Measurements from ENCODE around the gene PGR. TPM values are rescaled to one million over a fixed set of nuclear protein-coding genes. Genes with fewer than 3 reads are reported as not detected.

Gene PGR
- total RNA-seq, 1 experiment from 2014 or later: not detected

GRCh38 chr11:101063706-101064105 is 65.9 kb downstream of the PGR start:
- H3K9me3 ChIP-seq (ENCODE audit: insufficient read depth, low read depth): no peaks in the 10 kb centered on the region
- H3K27me3 ChIP-seq (ENCODE audit: insufficient read depth, low read depth): no peaks in the 10 kb centered on the region
- ChIA-PET CTCF (no interaction called here), POLR2A (ENCODE audit: unreplicated experiment) (no interaction called here)
- no peaks in the 10 kb centered on the region for H4K20me1 ChIP-seq (ENCODE audit: insufficient read depth)
- intact Hi-C loops (cut with micrococcal nuclease; ENCODE audit: unreplicated experiment): no loop called here
- no peak overlapping the region for H2AFZ ChIP-seq
- no peak overlapping the region for H3K27ac ChIP-seq
- H3K9me2 ChIP-seq (ENCODE audit: insufficient read depth): no peaks in the 10 kb centered on the region
- no peak for DNase-seq
- H3K4me1 ChIP-seq (replicated peaks; ENCODE audit: insufficient read depth): no peaks in the 10 kb centered on the region
- H3F3A ChIP-seq (ENCODE audit: insufficient read depth, low read depth): no peaks in the 10 kb centered on the region
- H3K79me2 ChIP-seq (ENCODE audit: low read depth): no peaks in the 10 kb centered on the region
- no peaks in the 10 kb centered on the region for H3K36me3 ChIP-seq (ENCODE audit: low read depth)
- BruUV-seq (replicated peaks): no TSS peak
- H3K4me2 ChIP-seq: no peak overlapping the region
- TF ChIP-seq EZH2 (IDR thresholded peaks at IDR 0.05; ENCODE audit: low read depth): no peak
- H3K4me3 ChIP-seq: no peak overlapping the region

GRCh38 chr11:101061606-101062005 is 68.0 kb downstream of the PGR start:
- intact Hi-C loops (cut with micrococcal nuclease; ENCODE audit: unreplicated experiment): no loop called here
- Histone ChIP-seq H3K9me2 (ENCODE audit: insufficient read depth) (no peaks in the 10 kb centered on the region), H3K4me2 (no peak overlapping the region), H3K27me3 (ENCODE audit: insufficient read depth, low read depth) (no peaks in the 10 kb centered on the region), H3K79me2 (ENCODE audit: low read depth) (no peaks in the 10 kb centered on the region), H3K4me3 (no peak overlapping the region), H2AFZ (no peak overlapping the region), H3K27ac (no peak overlapping the region), H4K20me1 (ENCODE audit: insufficient read depth) (no peaks in the 10 kb centered on the region), H3K9me3 (ENCODE audit: insufficient read depth, low read depth) (no peaks in the 10 kb centered on the region), H3K4me1 (replicated peaks; ENCODE audit: insufficient read depth) (no peaks in the 10 kb centered on the region), H3F3A (ENCODE audit: insufficient read depth, low read depth) (no peaks in the 10 kb centered on the region), H3K36me3 (ENCODE audit: low read depth) (no peaks in the 10 kb centered on the region)
- ChIA-PET POLR2A (ENCODE audit: unreplicated experiment) (no interaction called here), CTCF (no interaction called here)
- BruUV-seq (replicated peaks): no TSS peak
- TF ChIP-seq CTCF (conservative IDR thresholded peaks at IDR 0.05) (no peak), EZH2 (IDR thresholded peaks at IDR 0.05; ENCODE audit: low read depth) (no peak)
- DNase-seq: no peak

GRCh38 chr11:101059331-101059730 is 70.3 kb downstream of the PGR start:
- DNase-seq: no peak
- H4K20me1 ChIP-seq (ENCODE audit: insufficient read depth): no peaks in the 10 kb centered on the region
- no peak overlapping the region for H2AFZ ChIP-seq
- no peaks in the 10 kb centered on the region for H3K36me3 ChIP-seq (ENCODE audit: low read depth)
- no TSS peak for BruUV-seq (replicated peaks)
- no peaks in the 10 kb centered on the region for H3K79me2 ChIP-seq (ENCODE audit: low read depth)
- ChIA-PET POLR2A (ENCODE audit: unreplicated experiment) (no interaction called here), CTCF (no interaction called here)
- no peaks in the 10 kb centered on the region for H3K9me3 ChIP-seq (ENCODE audit: insufficient read depth, low read depth)
- H3K4me3 ChIP-seq: no peak overlapping the region
- no peaks in the 10 kb centered on the region for H3K27me3 ChIP-seq (ENCODE audit: insufficient read depth, low read depth)
- no peak for TF ChIP-seq CTCF (conservative IDR thresholded peaks at IDR 0.05)
- no peak for TF ChIP-seq EZH2 (IDR thresholded peaks at IDR 0.05; ENCODE audit: low read depth)
- H3K9me2 ChIP-seq (ENCODE audit: insufficient read depth): no peaks in the 10 kb centered on the region; the same call in 1 of the 2 replicates
- no peaks in the 10 kb centered on the region for H3F3A ChIP-seq (ENCODE audit: insufficient read depth, low read depth)
- H3K4me1 ChIP-seq (replicated peaks; ENCODE audit: insufficient read depth): no peaks in the 10 kb centered on the region
- H3K4me2 ChIP-seq: no peak overlapping the region
- no peak overlapping the region for H3K27ac ChIP-seq
- intact Hi-C loops (cut with micrococcal nuclease; ENCODE audit: unreplicated experiment): no loop called here

GRCh38 chr11:101053492-101053891 is 76.1 kb downstream of the PGR start:
- POLR2A ChIA-PET (ENCODE audit: unreplicated experiment): no interaction called here
- TF ChIP-seq CTCF (conservative IDR thresholded peaks at IDR 0.05) (no peak), EZH2 (IDR thresholded peaks at IDR 0.05; ENCODE audit: low read depth) (no peak)
- H3K27me3 ChIP-seq (ENCODE audit: insufficient read depth, low read depth): no peaks in the 10 kb centered on the region

More at GRCh38 chr11:101053492-101053891, 76.1 kb downstream of the PGR start:
- DNase-seq: no peak
- Histone ChIP-seq H3K4me3 (no peak overlapping the region), H3K4me2 (no peak overlapping the region), H3K4me1 (replicated peaks; ENCODE audit: insufficient read depth) (no peaks in the 10 kb centered on the region), H3F3A (ENCODE audit: insufficient read depth, low read depth) (no peaks in the 10 kb centered on the region), H3K9me3 (ENCODE audit: insufficient read depth, low read depth) (no peaks in the 10 kb centered on the region), H2AFZ (no peak overlapping the region), H3K79me2 (ENCODE audit: low read depth) (no peaks in the 10 kb centered on the region), H3K9me2 (ENCODE audit: insufficient read depth) (no peaks in the 10 kb centered on the region; the same call in 1 of the 2 replicates), H3K36me3 (ENCODE audit: low read depth) (no peaks in the 10 kb centered on the region), H3K27ac (no peak overlapping the region), H4K20me1 (ENCODE audit: insufficient read depth) (no peaks in the 10 kb centered on the region)
- BruUV-seq (replicated peaks): no TSS peak
- CTCF ChIA-PET: no interaction called here
- intact Hi-C loops (cut with micrococcal nuclease; ENCODE audit: unreplicated experiment): no loop called here

Data from PC-9 (cell line).